Adrenal gland (tissue), 12 donors: ENCODE measurements around the gene PIGN. TPM values are rescaled to one million over a fixed set of nuclear protein-coding genes. Genes with fewer than 3 reads are reported as not detected.

Source experiments
- DNase-seq, 7 donors: peaks; one replicate each; pipeline ENCODE4 v3.0.0-alpha.2; 2019 to 2020
- H3K27ac ChIP-seq, 5 donors: fragments of 200-600 bp; sonication (generic) in 4 of 5; 1 replicate in 3 of 5; 2 replicates in 2 of 5; pipeline versions ENCODE4 v1.5.1 to v1.8.0; 2016 to 2020; ENCODE audit warnings: mild to moderate bottlenecking in 1 of 5
- H3K27me3 ChIP-seq: fragments of 200-600 bp; 2 replicates; pipeline ENCODE4 v1.8.0; 2021
- H3K36me3 ChIP-seq, 2 donors: fragments of 200-600 bp; replicated peaks in 1 of 2; 1 replicate in 1 of 2; 2 replicates in 1 of 2; pipeline versions ENCODE4 v1.5.1 to v1.8.0; 2018 to 2022
- H3K4me1 ChIP-seq, 2 donors: fragments of 200-600 bp; replicated peaks in 1 of 2; 1 replicate in 1 of 2; 2 replicates in 1 of 2; pipeline versions ENCODE4 v1.5.1 to v1.8.0; 2018 to 2021
- H3K4me3 ChIP-seq, 4 donors: fragments of 200-600 bp; sonication (generic) in 3 of 4; one replicate each; pipeline ENCODE4 v1.5.1; 2016 to 2018
- H3K9me3 ChIP-seq, 3 donors: fragments of 200-600 bp; sonication (generic) in 1 of 3; replicated peaks in 1 of 3; 1 replicate in 2 of 3; 2 replicates in 1 of 3; pipeline versions ENCODE4 v1.5.1 to v1.8.0; 2016 to 2021
- POLR2A ChIP-seq, 2 donors: fragments of 450-650 bp; IDR thresholded peaks; one replicate each; pipeline ENCODE4 v1.6.1; 2017; ENCODE audit warnings: antibody characterized with exemption in 2 of 2, mild to moderate bottlenecking in 2 of 2, moderate library complexity in 1 of 2
- WGBS, 4 donors: extraction: QIAGEN DNeasy Blood & Tissue Kit in 2 of 4; methylation state at CpG; one replicate each; pipeline versions ENCODE4 v1.1.5 to v1.1.7; 2013 to 2017; 5-methylcytosine and 5-hydroxymethylcytosine counted together
- intact Hi-C, 2 donors: fragments of 100-400 bp; cut with DNase I; formaldehyde crosslinking; loops; one replicate each; pipeline versions ENCODE4 v1.14.1 to v1.15.0; 2022 to 2023
- polyA plus RNA-seq, 3 donors: library from polyadenylated mRNA; stranded (reverse); fragments of 200-250 nt in 2 of 3; fragments of 350-450 nt in 1 of 3; fragmentation: Illumina TruSeq in 1 of 3; extraction: RNeasy Lipid Tissue Mini Kit (QIAGEN cat#74804) in 1 of 3; gene quantifications; one replicate each; pipeline ENCODE4 v1.2.3, GENCODE V29; 2013 to 2014
- total RNA-seq, 9 donors: library from RNA; depleted of rRNA in 4 of 9; stranded (reverse); fragments of >200 nt in 4 of 9; fragments of 120-200 nt in 1 of 9; fragmentation: NEBNext Ultra II Directional in 1 of 9; extraction: Animal tissue kit (Norgen Biotek cat#: 25700) in 1 of 9; gene quantifications; one replicate each; pipeline versions ENCODE4 v1.1.0 to v1.2.4, GENCODE V29; 2013 to 2023
- TF ChIP-seq, protein P1 (sequence below), 6 experiments: fragments of 450-650 bp in 4 of 6; fragments of 200-600 bp in 2 of 6; sonication (generic) in 1 of 6; IDR thresholded peaks; 1 replicate in 5 of 6; 2 replicates in 1 of 6; pipeline versions ENCODE4 v1.5.1 to v1.8.0; 2016 to 2021; ENCODE audit warnings: antibody characterized with exemption in 6 of 6, mild to moderate bottlenecking in 2 of 6, moderate library complexity in 1 of 6
- donor health status: healthy with polysubstance abuse.
- donor health status: Bipolar disorder and iron deficiency.
- donor health status: DM: yes; HTN: yes; CAD: no.
- donor health status: DM: no; HTN: no; CAD: no.
- donor health status: DM: no; HTN: no; CAD: no.
- donor health status: DM: yes; HTN: yes; CAD: no.

The PIGN gene
- total and polyA plus RNA-seq, 12 donors, result 4.4 to 50.5 (median 21.7) TPM

DNA sequence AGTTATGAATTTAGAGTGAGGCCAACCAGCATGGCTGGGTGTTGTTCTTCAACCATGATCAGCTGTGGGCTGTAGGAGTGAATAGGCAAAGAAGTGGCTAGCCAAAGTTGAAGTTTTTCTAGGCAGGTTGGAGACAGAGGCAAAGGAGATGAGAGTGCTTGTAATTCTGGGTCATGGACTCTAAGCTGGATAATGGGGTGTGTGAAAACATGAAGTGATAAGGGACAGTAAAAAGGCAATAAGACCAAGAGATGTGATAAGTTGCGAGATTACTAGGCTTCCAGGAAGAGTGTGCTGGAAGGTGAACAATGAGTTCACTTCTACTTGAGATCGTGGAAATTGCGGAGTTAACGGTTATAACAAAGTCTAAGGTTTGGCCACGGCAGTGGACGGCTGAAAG, 175.4 kb downstream of the PIGN start:
- intact Hi-C loops, result no loop called here
- H3K36me3 ChIP-seq, result no peaks in the 10 kb centered on the region
- no peak overlapping the region for H3K27ac ChIP-seq
- DNase-seq, result no peak
- TF ChIP-seq, protein P1, sequence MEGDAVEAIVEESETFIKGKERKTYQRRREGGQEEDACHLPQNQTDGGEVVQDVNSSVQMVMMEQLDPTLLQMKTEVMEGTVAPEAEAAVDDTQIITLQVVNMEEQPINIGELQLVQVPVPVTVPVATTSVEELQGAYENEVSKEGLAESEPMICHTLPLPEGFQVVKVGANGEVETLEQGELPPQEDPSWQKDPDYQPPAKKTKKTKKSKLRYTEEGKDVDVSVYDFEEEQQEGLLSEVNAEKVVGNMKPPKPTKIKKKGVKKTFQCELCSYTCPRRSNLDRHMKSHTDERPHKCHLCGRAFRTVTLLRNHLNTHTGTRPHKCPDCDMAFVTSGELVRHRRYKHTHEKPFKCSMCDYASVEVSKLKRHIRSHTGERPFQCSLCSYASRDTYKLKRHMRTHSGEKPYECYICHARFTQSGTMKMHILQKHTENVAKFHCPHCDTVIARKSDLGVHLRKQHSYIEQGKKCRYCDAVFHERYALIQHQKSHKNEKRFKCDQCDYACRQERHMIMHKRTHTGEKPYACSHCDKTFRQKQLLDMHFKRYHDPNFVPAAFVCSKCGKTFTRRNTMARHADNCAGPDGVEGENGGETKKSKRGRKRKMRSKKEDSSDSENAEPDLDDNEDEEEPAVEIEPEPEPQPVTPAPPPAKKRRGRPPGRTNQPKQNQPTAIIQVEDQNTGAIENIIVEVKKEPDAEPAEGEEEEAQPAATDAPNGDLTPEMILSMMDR (IDR thresholded peaks at IDR 0.05), result no peak
- no peak for TF ChIP-seq POLR2A (IDR thresholded peaks at IDR 0.05)
- H3K4me3 ChIP-seq, result no peak overlapping the region
- WGBS, 4 donors, result 81 to 89% (median 84%) methylated on average over 6 of the region's 6 CpGs
- H3K27me3 ChIP-seq, result no peaks in the 10 kb centered on the region
- H3K4me1 ChIP-seq, result no peaks in the 10 kb centered on the region
- no peaks in the 10 kb centered on the region for H3K9me3 ChIP-seq

DNA sequence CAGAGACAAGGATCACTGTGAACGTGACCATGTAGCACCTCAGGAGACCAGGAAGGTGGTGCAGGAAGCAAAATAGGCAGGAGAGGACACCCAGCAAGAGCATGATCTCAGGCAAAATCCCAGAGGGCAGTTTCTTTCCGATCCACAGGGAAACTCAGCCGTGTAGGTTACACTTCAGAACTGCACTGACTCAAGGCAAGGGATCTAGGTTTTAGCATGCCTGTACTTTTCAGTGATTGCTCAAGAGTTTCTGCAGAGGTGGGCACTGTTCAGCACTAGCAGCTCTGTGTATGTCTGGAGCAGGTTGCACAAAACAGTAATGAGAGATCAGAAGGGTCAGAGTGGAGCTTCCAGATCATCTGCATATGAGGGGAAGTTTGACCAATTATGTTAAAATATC, 177.3 kb downstream of the PIGN start:
- Histone ChIP-seq H3K36me3 (no peaks in the 10 kb centered on the region), H3K4me1 (no peaks in the 10 kb centered on the region), H3K9me3 (no peaks in the 10 kb centered on the region), H3K27ac (no peak overlapping the region), H3K27me3 (no peaks in the 10 kb centered on the region), H3K4me3 (no peak overlapping the region)
- TF ChIP-seq, protein P1 (IDR thresholded peaks at IDR 0.05), result no peak
- no peak for TF ChIP-seq POLR2A (IDR thresholded peaks at IDR 0.05)
- intact Hi-C loops, result no loop called here
- 71 to 76% (median 74%) methylated on average over 3 of the region's 3 CpGs for WGBS, 4 donors
- DNase-seq, result no peak

DNA sequence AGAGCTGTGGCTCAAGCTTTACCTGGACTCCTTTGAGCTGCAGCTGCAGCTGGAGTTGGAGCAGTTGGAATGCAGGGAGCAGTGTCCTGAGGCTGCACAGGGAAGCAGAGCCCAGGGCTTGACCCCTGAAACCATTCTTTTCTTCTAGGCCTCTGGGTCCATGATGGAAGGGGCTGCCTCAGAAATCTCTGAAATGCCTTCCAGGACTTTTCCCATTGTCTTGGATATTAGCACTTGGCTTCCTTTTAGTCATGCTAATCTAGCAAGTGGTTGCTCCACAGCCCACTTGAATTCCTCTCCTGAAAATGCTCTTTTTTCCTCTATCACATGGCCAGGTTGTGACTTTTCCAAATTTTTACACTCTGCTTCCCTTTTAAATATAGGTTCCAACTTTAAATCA, 185.5 kb downstream of the PIGN start:
- Histone ChIP-seq H3K36me3 (no peaks in the 10 kb centered on the region), H3K27me3 (no peaks in the 10 kb centered on the region), H3K9me3 (no peaks in the 10 kb centered on the region), H3K27ac (no peak overlapping the region), H3K4me3 (no peak overlapping the region), H3K4me1 (no peaks in the 10 kb centered on the region)
- intact Hi-C loops, result no loop called here
- TF ChIP-seq POLR2A (IDR thresholded peaks at IDR 0.05), result no peak
- TF ChIP-seq, protein P1 (IDR thresholded peaks at IDR 0.05), result no peak
- DNase-seq, result no peak

DNA sequence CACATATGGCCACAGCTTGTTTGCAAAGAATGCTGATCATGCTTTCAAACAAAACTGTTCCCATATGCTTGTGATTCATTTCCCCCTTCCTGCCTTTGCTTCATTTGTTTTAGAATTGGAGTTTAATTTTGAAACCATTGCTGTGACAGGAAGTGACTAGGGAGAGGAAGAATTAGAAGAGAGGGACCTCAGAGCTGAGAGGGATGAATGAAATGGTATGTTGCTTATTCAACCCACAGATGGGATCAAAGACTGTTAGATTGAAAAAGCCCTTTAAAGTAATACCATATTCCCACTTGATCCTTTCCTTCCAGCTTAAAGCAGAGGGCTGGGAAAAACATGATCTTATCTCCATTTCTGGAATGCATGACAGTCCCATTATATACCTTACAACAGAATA, 187.9 kb downstream of the PIGN start:
- Histone ChIP-seq H3K4me1 (peaks cover 0 to 2% of the 10 kb centered on the region in 2 donors), H3K27me3 (no peaks in the 10 kb centered on the region), H3K27ac (peak overlapping the region in 1 of 5 donors; percentile 45), H3K9me3 (no peaks in the 10 kb centered on the region), H3K36me3 (no peaks in the 10 kb centered on the region), H3K4me3 (no peak overlapping the region)
- TF ChIP-seq, protein P1 (IDR thresholded peaks at IDR 0.05), result no peak
- no peak for TF ChIP-seq POLR2A (IDR thresholded peaks at IDR 0.05)
- intact Hi-C loops, result no loop called here
- no peak for DNase-seq
